ENCODE measurements around the gene FLT1.

Gene FLT1

GRCh38 chr13:28528388-28528787 lies 33.5 kb upstream of the FLT1 start:
- DNase-seq = no peak

DNA sequence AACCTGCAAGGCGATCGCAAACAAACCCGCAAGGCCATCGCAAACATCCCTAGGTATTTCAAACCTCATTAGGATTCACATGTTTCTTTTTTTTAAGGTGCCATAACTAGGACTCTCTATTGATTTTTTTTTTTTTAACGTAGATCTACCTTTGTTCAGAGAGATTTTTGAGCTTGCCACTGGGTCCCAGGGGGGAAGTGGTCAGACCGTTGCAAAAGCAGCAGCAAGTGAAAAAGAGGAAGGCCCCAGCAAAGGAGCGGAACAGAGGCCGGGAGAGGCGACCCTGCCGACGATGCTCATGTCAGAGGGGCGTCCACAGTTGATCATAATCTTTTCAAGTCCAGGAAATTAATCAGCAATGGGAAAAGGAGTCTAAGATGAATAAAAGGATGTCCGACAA lies 32.7 kb upstream of the FLT1 start:
- no peak for DNase-seq

GRCh38 chr13:28526876-28527275 lies 31.9 kb upstream of the FLT1 start:
- DNase-seq = no peak

GRCh38 chr13:28522871-28523270 lies 27.9 kb upstream of the FLT1 start:
- no peak for DNase-seq

DNA sequence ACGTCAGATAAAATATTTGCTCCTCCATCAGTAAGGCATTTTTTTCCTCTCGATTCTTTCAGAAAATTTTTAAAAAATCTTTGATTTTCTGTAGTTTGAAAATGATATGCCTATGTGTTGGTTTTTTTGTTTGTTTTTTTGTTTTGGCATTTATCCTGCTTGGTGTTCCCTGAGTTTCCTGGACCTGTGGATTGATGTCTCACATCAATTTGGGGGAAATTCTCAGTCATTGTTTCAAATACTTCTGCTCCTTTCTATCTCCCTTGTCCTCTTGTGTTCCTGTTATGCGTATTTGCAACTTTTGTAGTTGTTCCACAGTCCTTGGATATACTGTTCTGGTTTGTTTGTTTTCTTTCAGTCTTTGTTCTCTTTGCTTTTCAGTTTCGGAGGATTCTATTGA lies 18.8 kb upstream of the FLT1 start:
- DNase-seq = no peak

GRCh38 chr13:28510542-28510941 lies 15.6 kb upstream of the FLT1 start:
- no peak for DNase-seq

- DNase-seq = no peak
These were observed 15.1 kb upstream of the FLT1 start for GRCh38 chr13:28510066-28510465.

- DNase-seq = no peak
These were observed 10.7 kb upstream of the FLT1 start for GRCh38 chr13:28505543-28506135.

DNA sequence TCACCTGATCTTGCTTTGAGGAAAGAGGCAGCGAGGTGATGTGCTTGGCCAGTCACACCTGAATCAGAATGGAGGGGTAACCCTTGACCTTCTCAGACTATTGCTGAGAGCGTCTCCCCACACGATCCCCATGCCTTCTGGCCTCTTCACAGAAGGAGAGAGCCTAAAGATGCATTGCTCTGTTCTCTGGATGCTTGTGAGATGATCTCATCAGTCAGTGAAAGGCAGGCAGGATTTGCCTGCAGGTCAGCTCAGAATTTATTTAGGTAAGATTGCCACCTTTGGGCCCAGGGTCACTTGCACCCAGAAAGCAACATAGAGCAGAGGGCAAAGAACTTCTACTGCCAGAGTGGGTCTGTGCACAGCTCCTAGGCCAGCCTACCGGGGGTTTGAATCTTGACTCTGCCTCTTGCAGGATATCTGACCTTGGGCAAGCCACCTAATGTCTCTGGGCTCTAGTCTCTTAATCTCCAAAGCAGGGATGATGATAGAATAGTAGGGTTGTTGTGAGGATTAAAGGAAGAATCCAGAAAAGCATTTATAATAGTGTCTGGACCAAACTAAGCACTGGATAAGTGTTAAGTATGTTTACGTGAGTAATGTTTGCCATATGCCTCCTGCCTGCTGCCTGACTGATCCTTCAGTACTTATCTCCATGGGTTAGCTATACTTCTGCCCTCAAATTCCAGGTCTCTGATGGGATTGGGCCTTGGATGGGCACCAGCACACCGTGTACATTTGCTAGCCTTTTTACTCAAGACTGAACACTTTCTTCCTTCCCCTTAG lies 8.4 kb upstream of the FLT1 start:
- DNase-seq = no peak

DNA sequence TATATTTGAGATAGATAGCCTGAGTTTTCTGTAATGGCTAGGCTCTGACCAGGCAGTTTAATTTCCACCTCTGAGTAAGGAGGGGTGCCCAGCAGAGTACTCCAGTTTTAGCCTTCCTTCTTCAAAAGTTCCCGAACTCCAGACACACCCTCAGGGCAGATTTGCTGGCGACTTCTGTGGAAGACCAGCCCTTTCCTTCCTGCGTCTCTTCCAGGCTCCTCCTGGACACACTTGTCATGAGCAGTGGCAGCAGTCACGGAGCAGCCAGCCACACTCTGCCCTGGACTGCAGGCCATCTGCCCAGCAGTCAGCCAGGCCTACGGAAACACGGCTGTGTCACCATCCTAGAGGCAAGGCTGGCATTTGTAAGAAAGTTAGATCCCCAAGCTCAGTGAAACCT lies 6.6 kb upstream of the FLT1 start:
- no peak for DNase-seq

DNA sequence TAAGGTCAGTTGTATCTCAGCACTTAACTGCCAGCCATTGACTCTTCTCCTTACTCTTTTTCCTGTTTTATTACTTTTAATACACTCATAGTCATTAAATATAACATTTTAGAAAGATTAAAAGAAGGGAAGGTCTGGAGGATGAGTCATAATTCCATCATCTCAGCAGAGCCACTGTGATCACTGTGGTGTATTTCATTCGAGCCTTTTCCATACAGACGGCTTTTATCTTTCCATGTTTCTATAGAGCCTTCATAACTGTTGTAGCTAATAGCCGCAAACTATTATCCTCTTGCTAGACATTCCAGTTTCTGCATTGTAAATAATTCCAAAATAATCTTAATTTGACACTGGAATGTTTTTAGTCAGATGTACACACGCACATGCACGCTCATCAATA lies 4.7 kb upstream of the FLT1 start:
- no peak for DNase-seq

- DNase-seq = no peak
These were observed 3.7 kb upstream of the FLT1 start for GRCh38 chr13:28498481-28499115.

- DNase-seq = no peak
These were observed 2.4 kb upstream of the FLT1 start for GRCh38 chr13:28497143-28497876.

GRCh38 chr13:28496188-28496564 lies 1.2 kb upstream of the FLT1 start:
- DNase-seq = no peak

GRCh38 chr13:28495538-28496187 lies 735 bp upstream of the FLT1 start:
- no peak for DNase-seq

DNA sequence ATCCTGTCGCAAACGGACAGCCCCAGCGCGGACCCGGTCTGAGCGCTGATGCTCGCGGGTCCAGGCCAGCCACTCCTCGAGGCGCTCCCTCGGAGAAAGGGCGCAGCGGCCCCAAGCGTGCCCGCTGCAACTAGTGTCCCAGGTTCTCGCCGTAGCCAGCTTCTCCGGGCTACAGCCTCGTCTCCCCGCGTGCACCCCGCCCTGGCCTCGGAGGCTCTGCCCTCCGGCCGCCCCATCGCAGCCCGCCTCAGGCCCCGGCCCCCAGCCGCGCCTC lies 487 bp downstream of the FLT1 start:
- DNase-seq = peak; percentile 73

- peak; percentile 45 for DNase-seq
These were observed 1.0 kb downstream of the FLT1 start for GRCh38 chr13:28493740-28494503.

GRCh38 chr13:28492569-28493367 lies 2.2 kb downstream of the FLT1 start:
- no peak for DNase-seq

GRCh38 chr13:28490061-28490460 lies 4.9 kb downstream of the FLT1 start:
- no peak for DNase-seq

DNA sequence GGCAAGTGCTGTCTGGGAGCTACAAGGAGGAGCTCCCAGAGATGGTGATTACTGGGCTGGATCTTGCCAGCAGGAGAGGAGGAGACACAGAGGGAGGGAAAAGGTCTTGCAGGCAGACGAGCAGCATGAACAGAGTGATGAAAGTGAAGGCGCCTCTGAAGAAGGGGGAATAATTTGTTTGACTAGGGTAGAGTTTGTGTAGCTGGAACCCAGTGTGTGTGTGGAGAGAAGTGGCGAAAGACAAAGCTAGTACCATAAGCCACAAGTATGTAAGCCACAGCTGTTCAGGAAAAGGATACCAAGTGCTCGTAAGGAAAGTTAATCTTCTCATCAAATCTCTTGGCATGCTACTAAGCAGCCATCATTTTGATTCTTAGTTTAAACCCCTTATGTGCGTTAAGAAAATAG lies 5.4 kb downstream of the FLT1 start:
- DNase-seq = no peak

GRCh38 chr13:28488376-28489005 lies 6.4 kb downstream of the FLT1 start:
- no peak for DNase-seq
